Measurements from ENCODE around the gene NEAT1.

- TF ChIP-seq, protein P1, sequence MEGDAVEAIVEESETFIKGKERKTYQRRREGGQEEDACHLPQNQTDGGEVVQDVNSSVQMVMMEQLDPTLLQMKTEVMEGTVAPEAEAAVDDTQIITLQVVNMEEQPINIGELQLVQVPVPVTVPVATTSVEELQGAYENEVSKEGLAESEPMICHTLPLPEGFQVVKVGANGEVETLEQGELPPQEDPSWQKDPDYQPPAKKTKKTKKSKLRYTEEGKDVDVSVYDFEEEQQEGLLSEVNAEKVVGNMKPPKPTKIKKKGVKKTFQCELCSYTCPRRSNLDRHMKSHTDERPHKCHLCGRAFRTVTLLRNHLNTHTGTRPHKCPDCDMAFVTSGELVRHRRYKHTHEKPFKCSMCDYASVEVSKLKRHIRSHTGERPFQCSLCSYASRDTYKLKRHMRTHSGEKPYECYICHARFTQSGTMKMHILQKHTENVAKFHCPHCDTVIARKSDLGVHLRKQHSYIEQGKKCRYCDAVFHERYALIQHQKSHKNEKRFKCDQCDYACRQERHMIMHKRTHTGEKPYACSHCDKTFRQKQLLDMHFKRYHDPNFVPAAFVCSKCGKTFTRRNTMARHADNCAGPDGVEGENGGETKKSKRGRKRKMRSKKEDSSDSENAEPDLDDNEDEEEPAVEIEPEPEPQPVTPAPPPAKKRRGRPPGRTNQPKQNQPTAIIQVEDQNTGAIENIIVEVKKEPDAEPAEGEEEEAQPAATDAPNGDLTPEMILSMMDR (IDR thresholded peaks at IDR 0.05), result no peak
- TF ChIP-seq EP300 (IDR thresholded peaks at IDR 0.05), result no peak
Measured at GRCh38 chr11:65435411-65435931, 12.9 kb downstream of the NEAT1 start.

Measured in gastroesophageal sphincter (tissue), 3 donors.